GM12878 (cell line): Measurements from ENCODE around the gene NKTR. TPM values are rescaled to one million over a fixed set of nuclear protein-coding genes. Genes with fewer than 3 reads are reported as not detected.

ENCODE experiments used
- ATAC-seq: fragments of 200-7000 bp; cut with Tn5 transposase; 3 replicates; pipeline ENCODE4 v1.9.1; 2020; ENCODE audit warnings: mild to moderate bottlenecking, moderate library complexity
- BruUV-seq: library from RNA; stranded (reverse); fragments of 400-500 nt; replicated peaks from 2 replicates; lab custom pipeline; 2021; lab: Mats Ljungman, UMichigan
- CTCF ChIA-PET: fragments of 300-600 bp; sonication (Branson Sonifier 250); formaldehyde crosslinking; extraction: SDS; loops from one replicate; lab custom pipeline; 2021; ENCODE audit warnings: inconsistent platforms; lab: Yijun Ruan, JAX
- POLR2A ChIA-PET: fragments of 350-600 bp; formaldehyde crosslinking; extraction: SDS; loops from one replicate; lab custom pipeline; 2021; ENCODE audit warnings: inconsistent platforms; lab: Charles Lee
- RAD21 ChIA-PET: fragments of 300-600 bp; sonication (Branson Sonifier 250); formaldehyde crosslinking; loops from one replicate; lab custom pipeline; 2023; ENCODE audit warnings: antibody characterized with exemption; ENCODE audit not compliant: unreplicated experiment; lab: Charles Lee
- SMC1A ChIA-PET: fragments of 300-600 bp; sonication (Branson Sonifier 250); formaldehyde crosslinking; loops from one replicate; lab custom pipeline; 2023; ENCODE audit not compliant: unreplicated experiment, uncharacterized antibody; lab: Charles Lee
- DNase-seq: peaks from one replicate; pipeline ENCODE4 v3.0.0-alpha.2; 2011; ENCODE audit warnings: low read depth, low spot score
- FAIRE-seq: peaks from 3 replicates; lab custom pipeline; 2011; peaks lifted over from hg19 to GRCh38; lab: Jason Lieb, UNC
- H2AFZ ChIP-seq: 2 replicates; pipeline ENCODE4 v1.6.0; 2011; ENCODE audit warnings: low read depth, low read length, control low read depth; ENCODE audit not compliant: control insufficient read depth
- H3K27ac ChIP-seq: 2 replicates; pipeline ENCODE4 v1.5.1; 2011; ENCODE audit warnings: control low read depth; ENCODE audit not compliant: control insufficient read depth, insufficient read depth
- H3K27me3 ChIP-seq, 2 experiments: replicated peaks in 1 of 2; 2 replicates each; pipeline versions ENCODE4 v1.6.0 to v1.6.1; 2011; ENCODE audit warnings: low read length in 1 of 2; ENCODE audit not compliant: control insufficient read depth in 2 of 2, insufficient read depth in 2 of 2
- H3K36me3 ChIP-seq, 2 experiments: 2 replicates each; pipeline ENCODE4 v1.5.1; 2011; ENCODE audit warnings: low read length in 1 of 2; ENCODE audit not compliant: control insufficient read depth in 2 of 2, insufficient read depth in 2 of 2
- H3K4me1 ChIP-seq: 2 replicates; pipeline ENCODE4 v1.6.1; 2011; ENCODE audit warnings: mild to moderate bottlenecking, low read length, moderate library complexity, mixed read lengths; ENCODE audit not compliant: control insufficient read depth, insufficient read depth
- H3K4me2 ChIP-seq: 2 replicates; pipeline ENCODE4 v1.6.0; 2011; ENCODE audit warnings: control low read depth; ENCODE audit not compliant: control insufficient read depth, insufficient read depth
- H3K4me3 ChIP-seq: fragments of 200-600 bp; sonication (generic); 2 replicates; pipeline ENCODE4 v1.5.1; 2016
- H3K79me2 ChIP-seq: 2 replicates; pipeline ENCODE4 v1.6.0; 2011; ENCODE audit warnings: low read length; ENCODE audit not compliant: control insufficient read depth, insufficient read depth
- H3K9ac ChIP-seq: 2 replicates; pipeline ENCODE4 v1.8.0; 2011; ENCODE audit warnings: low read length, control low read depth, mixed read lengths; ENCODE audit not compliant: control insufficient read depth, insufficient read depth
- H3K9me3 ChIP-seq: replicated peaks from 3 replicates; pipeline ENCODE4 v1.5.1; 2011; ENCODE audit warnings: mild to moderate bottlenecking, low read length; ENCODE audit not compliant: control insufficient read depth, insufficient read depth
- H4K20me1 ChIP-seq: 2 replicates; pipeline ENCODE4 v1.6.0; 2011; ENCODE audit not compliant: control insufficient read depth, insufficient read depth
- BMI1 ChIP-seq: fragments of 450-650 bp; IDR thresholded peaks from 2 replicates; pipeline ENCODE4 v1.6.1; 2016; ENCODE audit warnings: mild to moderate bottlenecking, moderate library complexity, borderline replicate concordance
- CEBPZ ChIP-seq: fragments of 150-350 bp; IDR thresholded peaks from 2 replicates; pipeline ENCODE4 v1.6.1; 2016; ENCODE audit warnings: low read depth, low read length
- LARP7 ChIP-seq: fragments of 450-650 bp; IDR thresholded peaks from 2 replicates; pipeline ENCODE4 v1.6.1; 2017; ENCODE audit warnings: mild to moderate bottlenecking
- NBN ChIP-seq: fragments of 450-650 bp; IDR thresholded peaks from 2 replicates; pipeline ENCODE4 v1.6.1; 2016
- NFIC ChIP-seq: IDR thresholded peaks from 2 replicates; pipeline ENCODE4 v1.6.1; 2012; ENCODE audit warnings: low read depth, mild to moderate bottlenecking, inconsistent platforms, low read length, moderate library complexity
- POLR2A ChIP-seq: IDR thresholded peaks from 2 replicates; pipeline ENCODE4 v1.6.1; 2011; ENCODE audit warnings: low read depth, mild to moderate bottlenecking, low read length
- RUNX3 ChIP-seq: IDR thresholded peaks from 2 replicates; pipeline ENCODE4 v1.6.1; 2012; ENCODE audit warnings: low read length, inconsistent platforms
- SMC3 ChIP-seq: IDR thresholded peaks from 2 replicates; pipeline ENCODE4 v1.6.1; 2011; ENCODE audit warnings: low read length, improper control_type of control experiment, borderline replicate concordance
- SP1 ChIP-seq: IDR thresholded peaks from one replicate; pipeline ENCODE4 v1.6.1; 2011; ENCODE audit warnings: low read depth, low read length
- TCF3 ChIP-seq: IDR thresholded peaks from 2 replicates; pipeline ENCODE4 v1.6.1; 2012; ENCODE audit warnings: low read depth, mild to moderate bottlenecking, low read length, borderline replicate concordance; ENCODE audit not compliant: insufficient read depth
- ZBED1 ChIP-seq: IDR thresholded peaks from 2 replicates; pipeline ENCODE4 v1.6.1; 2016; ENCODE audit warnings: borderline replicate concordance
- WGBS: methylation state at CpG from one replicate; pipeline ENCODE4 v1.1.6; 2016; ENCODE audit warnings: low lambda C conversion rate; ENCODE audit not compliant: insufficient replicate concordance, insufficient coverage; ENCODE audit errors: missing lambda C conversion rate; 5-methylcytosine and 5-hydroxymethylcytosine counted together
- in situ Hi-C: fragments of 300-500 bp; cut with MboI; formaldehyde crosslinking; loops from 9 replicates; pipeline ENCODE4 v1.14.3; 2018; ENCODE audit warnings: mixed read lengths
- intact Hi-C: fragments of 100-400 bp; cut with micrococcal nuclease; formaldehyde crosslinking; loops from one replicate; pipeline ENCODE4 v1.14.2; 2022; ENCODE audit not compliant: unreplicated experiment
- polyA plus RNA-seq, 11 experiments: library from polyadenylated mRNA; depleted of rRNA in 4 of 11; unstranded in 6 of 11; stranded (reverse) in 5 of 11; fragments of >200 nt; fragmentation: Nextera tagmentation in 4 of 11; fragmentation: Illumina TruSeq in 1 of 11; extraction: Ambion mirVana in 4 of 11; extraction: Trizol in 1 of 11; gene quantifications; 1 replicate in 1 of 11; 2 replicates in 10 of 11; pipeline versions ENCODE4 v1.2.1 to v1.2.3, GENCODE V29; 2011 to 2016; ENCODE audit warnings: inconsistent platforms in 2 of 11, missing spikeins in 2 of 11, low read depth in 1 of 11
- total RNA-seq, 4 experiments: library from RNA; depleted of rRNA in 3 of 4; stranded (reverse); fragments of >200 nt in 3 of 4; fragmentation: Illumina TruSeq in 1 of 4; extraction: Trizol in 1 of 4; gene quantifications; 2 replicates each; pipeline versions ENCODE4 v1.2.1 to v1.2.3, GENCODE V29; 2013 to 2021
- TF ChIP-seq, protein P1 (sequence below): IDR thresholded peaks from 2 replicates; pipeline ENCODE4 v1.6.1; 2011; ENCODE audit warnings: low read depth, mild to moderate bottlenecking, low read length, moderate library complexity, borderline replicate concordance; ENCODE audit errors: extremely low read depth
- TF ChIP-seq, protein P2 (sequence below): IDR thresholded peaks from 2 replicates; pipeline ENCODE4 v1.6.1; 2012; ENCODE audit warnings: low read depth, low read length, improper control_type of control experiment

NKTR gene
- total and polyA plus RNA-seq, 10 of the 15 experiments (the other 5 are each of a cell fraction or from before 2014, with no cell fraction given): 15.3 to 91.9 (median 55.3) TPM

GRCh38 chr3:42689421-42690014, 89.0 kb downstream of the NKTR start:
- SMC1A ChIA-PET: no interaction called here
- CTCF ChIA-PET: interaction anchor here (0.6 kb wide), 1 partner anchor 19 kb away, joined by 4 read pairs; no protein-coding TSS in a partner anchor
- BruUV-seq: no TSS peak

More at GRCh38 chr3:42689421-42690014, 89.0 kb downstream of the NKTR start:
- H3K27ac ChIP-seq: no peak overlapping the region
- WGBS: 43% methylated on average over 9 of the region's 9 CpGs
- no peaks in the 10 kb centered on the region for H3K36me3 ChIP-seq
- no peak overlapping the region for H2AFZ ChIP-seq
- in situ Hi-C loops: no loop called here
- ATAC-seq (no peak), FAIRE-seq (no peak), DNase-seq (no peak)
- no peak for TF ChIP-seq SMC3
- no peak for TF ChIP-seq BMI1
- no peak for TF ChIP-seq NFIC
- TF ChIP-seq RUNX3: no peak
- TF ChIP-seq, protein P1, sequence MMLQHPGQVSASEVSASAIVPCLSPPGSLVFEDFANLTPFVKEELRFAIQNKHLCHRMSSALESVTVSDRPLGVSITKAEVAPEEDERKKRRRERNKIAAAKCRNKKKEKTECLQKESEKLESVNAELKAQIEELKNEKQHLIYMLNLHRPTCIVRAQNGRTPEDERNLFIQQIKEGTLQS: no peak
- TF ChIP-seq LARP7: no peak
- TF ChIP-seq ZBED1: no peak
- no peak for TF ChIP-seq TCF3
- TF ChIP-seq POLR2A: no peak
- TF ChIP-seq, protein P2, sequence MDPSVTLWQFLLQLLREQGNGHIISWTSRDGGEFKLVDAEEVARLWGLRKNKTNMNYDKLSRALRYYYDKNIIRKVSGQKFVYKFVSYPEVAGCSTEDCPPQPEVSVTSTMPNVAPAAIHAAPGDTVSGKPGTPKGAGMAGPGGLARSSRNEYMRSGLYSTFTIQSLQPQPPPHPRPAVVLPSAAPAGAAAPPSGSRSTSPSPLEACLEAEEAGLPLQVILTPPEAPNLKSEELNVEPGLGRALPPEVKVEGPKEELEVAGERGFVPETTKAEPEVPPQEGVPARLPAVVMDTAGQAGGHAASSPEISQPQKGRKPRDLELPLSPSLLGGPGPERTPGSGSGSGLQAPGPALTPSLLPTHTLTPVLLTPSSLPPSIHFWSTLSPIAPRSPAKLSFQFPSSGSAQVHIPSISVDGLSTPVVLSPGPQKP: no peak
- no peak for TF ChIP-seq SP1
- no peak for TF ChIP-seq CEBPZ
- no peak for TF ChIP-seq NBN
- intact Hi-C loops: no loop called here
- no peak overlapping the region for H3K4me2 ChIP-seq
- H3K4me1 ChIP-seq: no peaks in the 10 kb centered on the region
- H3K27me3 ChIP-seq: no peaks in the 10 kb centered on the region
- ChIA-PET RAD21 (no interaction called here), POLR2A (no interaction called here)
- no peaks in the 10 kb centered on the region for H3K79me2 ChIP-seq
- H3K4me3 ChIP-seq: no peak overlapping the region
- no peak overlapping the region for H3K9ac ChIP-seq
- H3K9me3 ChIP-seq: no peaks in the 10 kb centered on the region
- H4K20me1 ChIP-seq: no peaks in the 10 kb centered on the region
